Transverse colon (tissue), 4 donors: ENCODE results near the gene GABPB2. TPM values are rescaled to one million over a fixed set of nuclear protein-coding genes. Genes with fewer than 3 reads are reported as not detected.

Experiments used
- DNase-seq: peaks from one replicate; pipeline ENCODE4 v3.0.0-alpha.2; 2019
- H3K27ac ChIP-seq, 4 donors: fragments of 200-600 bp; sonication (generic); 2 replicates each; pipeline ENCODE4 v1.5.1; 2016 to 2018; ENCODE audit warnings: inconsistent platforms in 4 of 4
- H3K27me3 ChIP-seq: fragments of 200-600 bp; sonication (generic); 2 replicates; pipeline ENCODE4 v1.5.1; 2017; ENCODE audit warnings: inconsistent platforms
- H3K36me3 ChIP-seq, 4 donors: fragments of 200-600 bp; sonication (generic); 2 replicates each; pipeline ENCODE4 v1.5.1; 2017 to 2019; ENCODE audit warnings: inconsistent platforms in 4 of 4
- H3K4me1 ChIP-seq, 4 donors: fragments of 200-600 bp; sonication (generic); 2 replicates each; pipeline ENCODE4 v1.5.1; 2017 to 2020; ENCODE audit warnings: inconsistent platforms in 4 of 4
- H3K4me3 ChIP-seq, 4 donors: fragments of 200-600 bp; sonication (generic); 1 replicate in 1 of 4; 2 replicates in 3 of 4; pipeline versions ENCODE4 v1.5.1 to v1.6.1; 2017 to 2019; ENCODE audit warnings: inconsistent platforms in 4 of 4
- H3K9me3 ChIP-seq, 2 donors: fragments of 200-600 bp; sonication (generic); 2 replicates each; pipeline ENCODE4 v1.5.1; 2017 to 2019; ENCODE audit warnings: inconsistent platforms in 2 of 2
- EP300 ChIP-seq: sonication (generic); formaldehyde crosslinking; IDR thresholded peaks from one replicate; pipeline ENCODE4 v1.6.1; 2017; ENCODE audit warnings: antibody characterized with exemption, low read depth
- POLR2A ChIP-seq: fragments of 450-650 bp; IDR thresholded peaks from one replicate; pipeline ENCODE4 v1.6.1; 2016; ENCODE audit warnings: antibody characterized with exemption, mild to moderate bottlenecking, moderate library complexity
- POLR2AphosphoS5 ChIP-seq, 3 donors: sonication (generic); formaldehyde crosslinking; IDR thresholded peaks; one replicate each; pipeline ENCODE4 v1.6.1; 2016; ENCODE audit warnings: antibody characterized with exemption in 3 of 3
- WGBS, 2 donors: methylation state at CpG; one replicate each; pipeline ENCODE4 v1.1.5; 2018; ENCODE audit warnings: low coverage in 1 of 2; 5-methylcytosine and 5-hydroxymethylcytosine counted together
- in situ Hi-C, 4 donors: fragments of 200-750 bp; cut with MboI; loops; one replicate each; pipeline versions ENCODE4 v1.15.0 to v1.15.1; 2017; ENCODE audit warnings: low sequenced_read_pairs in 3 of 4, low pct_ligation_motif_present in 1 of 4, low pct_unique_long_range_greater_than_20kb in 1 of 4
- intact Hi-C: fragments of 100-400 bp; cut with DNase I; formaldehyde crosslinking; loops from one replicate; pipeline ENCODE4 v1.15.1; 2023; ENCODE audit warnings: low total_unique reads
- total RNA-seq, 4 donors: library from RNA; depleted of rRNA; stranded (reverse); fragments of >200 nt; gene quantifications; one replicate each; pipeline ENCODE4 v1.1.0, GENCODE V29; 2016
- TF ChIP-seq, protein P1 (sequence below), 5 experiments: fragments of 200-600 bp in 3 of 5; fragments of 450-650 bp in 2 of 5; sonication (generic) in 3 of 5; IDR thresholded peaks; 1 replicate in 2 of 5; 2 replicates in 3 of 5; pipeline ENCODE4 v1.5.1; 2016 to 2017; ENCODE audit warnings: antibody characterized with exemption in 5 of 5, inconsistent platforms in 3 of 5, mild to moderate bottlenecking in 2 of 5, moderate library complexity in 1 of 5

GABPB2 gene
- total RNA-seq, 4 donors from 2014 or later: 9.6 to 19.8 (median 10.2) TPM

DNA sequence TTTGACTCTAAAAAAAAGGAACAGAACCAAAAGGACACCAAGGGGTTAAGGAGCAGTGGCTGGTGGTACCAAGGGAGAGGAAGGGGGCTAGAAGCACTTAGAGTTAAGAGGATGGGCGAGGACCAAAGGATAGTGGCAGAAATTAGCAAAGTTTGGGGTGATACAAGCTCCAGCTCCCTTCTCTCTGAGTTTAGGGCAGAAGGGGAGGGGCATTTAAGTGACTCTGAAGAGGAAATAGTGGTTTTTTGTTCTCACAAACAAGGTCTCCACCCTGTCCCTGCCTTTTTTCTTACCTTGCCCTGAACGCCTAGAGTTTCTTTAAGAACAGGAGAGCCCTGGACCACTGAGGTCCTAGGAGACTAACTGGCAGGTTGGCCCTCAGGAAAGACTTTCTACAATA is 14.4 kb upstream of the GABPB2 start:
- Histone ChIP-seq H3K4me1 (peaks cover 29 to 54% (median 38%) of the 10 kb centered on the region in 4 donors), H3K27me3 (no peaks in the 10 kb centered on the region), H3K36me3 (peaks cover 0 to 31% (median 14%) of the 10 kb centered on the region in 4 donors), H3K4me3 (peak overlapping the region in 1 of 4 donors; percentile 92), H3K27ac (peak overlapping the region; percentile 94 to 96 (median 96)), H3K9me3 (no peaks in the 10 kb centered on the region)
- intact Hi-C loops (no loop called here), in situ Hi-C loops (no loop called here)
- DNase-seq: no peak
- WGBS, 2 donors: 33 to 39% methylated on average over 2 of the region's 2 CpGs
- no peak for TF ChIP-seq POLR2A
- TF ChIP-seq POLR2AphosphoS5 (IDR thresholded peaks at IDR 0.05): no peak
- TF ChIP-seq EP300: no peak

DNA sequence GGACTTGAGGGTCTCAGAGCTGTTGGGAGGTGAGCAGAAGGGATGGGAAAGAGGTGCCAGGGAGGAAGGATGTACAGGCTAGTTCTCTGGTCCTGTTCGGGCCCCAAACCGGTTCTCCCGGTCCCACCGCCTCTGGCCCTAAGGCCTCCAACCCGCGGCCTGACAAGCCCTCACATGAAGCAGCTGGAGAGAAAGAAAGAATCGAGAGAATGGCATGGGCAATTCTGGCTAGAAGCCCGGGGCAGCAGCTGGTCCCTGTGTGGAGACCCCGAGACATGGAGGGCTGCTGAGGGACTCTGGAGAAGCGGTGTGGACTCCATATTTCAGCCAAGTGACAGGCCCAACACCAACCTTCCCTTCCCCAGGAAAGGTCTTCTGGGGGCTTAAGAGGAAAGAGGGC is 11.9 kb upstream of the GABPB2 start:
- no peaks in the 10 kb centered on the region for H3K27me3 ChIP-seq
- intact Hi-C loops: no loop called here
- peaks cover 0 to 18% (median 7%) of the 10 kb centered on the region in 4 donors for H3K36me3 ChIP-seq
- in situ Hi-C loops: no loop called here
- DNase-seq: peak; percentile 67
- H3K4me3 ChIP-seq: peak overlapping the region; percentile 66 to 92 (median 84)
- TF ChIP-seq, protein P1, sequence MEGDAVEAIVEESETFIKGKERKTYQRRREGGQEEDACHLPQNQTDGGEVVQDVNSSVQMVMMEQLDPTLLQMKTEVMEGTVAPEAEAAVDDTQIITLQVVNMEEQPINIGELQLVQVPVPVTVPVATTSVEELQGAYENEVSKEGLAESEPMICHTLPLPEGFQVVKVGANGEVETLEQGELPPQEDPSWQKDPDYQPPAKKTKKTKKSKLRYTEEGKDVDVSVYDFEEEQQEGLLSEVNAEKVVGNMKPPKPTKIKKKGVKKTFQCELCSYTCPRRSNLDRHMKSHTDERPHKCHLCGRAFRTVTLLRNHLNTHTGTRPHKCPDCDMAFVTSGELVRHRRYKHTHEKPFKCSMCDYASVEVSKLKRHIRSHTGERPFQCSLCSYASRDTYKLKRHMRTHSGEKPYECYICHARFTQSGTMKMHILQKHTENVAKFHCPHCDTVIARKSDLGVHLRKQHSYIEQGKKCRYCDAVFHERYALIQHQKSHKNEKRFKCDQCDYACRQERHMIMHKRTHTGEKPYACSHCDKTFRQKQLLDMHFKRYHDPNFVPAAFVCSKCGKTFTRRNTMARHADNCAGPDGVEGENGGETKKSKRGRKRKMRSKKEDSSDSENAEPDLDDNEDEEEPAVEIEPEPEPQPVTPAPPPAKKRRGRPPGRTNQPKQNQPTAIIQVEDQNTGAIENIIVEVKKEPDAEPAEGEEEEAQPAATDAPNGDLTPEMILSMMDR (IDR thresholded peaks at IDR 0.05): no peak
- TF ChIP-seq EP300 (no peak), POLR2AphosphoS5 (IDR thresholded peaks at IDR 0.05) (no peak), POLR2A (no peak)
- H3K27ac ChIP-seq: peak overlapping the region; percentile 94 to 96 (median 96)
- peaks cover 29 to 50% (median 38%) of the 10 kb centered on the region in 4 donors for H3K4me1 ChIP-seq
- WGBS, 2 donors: 0% methylated on average over 10 of the region's 10 CpGs; no CpG with 5 or more reads in 1 of the 2 donors
- no peaks in the 10 kb centered on the region for H3K9me3 ChIP-seq

DNA sequence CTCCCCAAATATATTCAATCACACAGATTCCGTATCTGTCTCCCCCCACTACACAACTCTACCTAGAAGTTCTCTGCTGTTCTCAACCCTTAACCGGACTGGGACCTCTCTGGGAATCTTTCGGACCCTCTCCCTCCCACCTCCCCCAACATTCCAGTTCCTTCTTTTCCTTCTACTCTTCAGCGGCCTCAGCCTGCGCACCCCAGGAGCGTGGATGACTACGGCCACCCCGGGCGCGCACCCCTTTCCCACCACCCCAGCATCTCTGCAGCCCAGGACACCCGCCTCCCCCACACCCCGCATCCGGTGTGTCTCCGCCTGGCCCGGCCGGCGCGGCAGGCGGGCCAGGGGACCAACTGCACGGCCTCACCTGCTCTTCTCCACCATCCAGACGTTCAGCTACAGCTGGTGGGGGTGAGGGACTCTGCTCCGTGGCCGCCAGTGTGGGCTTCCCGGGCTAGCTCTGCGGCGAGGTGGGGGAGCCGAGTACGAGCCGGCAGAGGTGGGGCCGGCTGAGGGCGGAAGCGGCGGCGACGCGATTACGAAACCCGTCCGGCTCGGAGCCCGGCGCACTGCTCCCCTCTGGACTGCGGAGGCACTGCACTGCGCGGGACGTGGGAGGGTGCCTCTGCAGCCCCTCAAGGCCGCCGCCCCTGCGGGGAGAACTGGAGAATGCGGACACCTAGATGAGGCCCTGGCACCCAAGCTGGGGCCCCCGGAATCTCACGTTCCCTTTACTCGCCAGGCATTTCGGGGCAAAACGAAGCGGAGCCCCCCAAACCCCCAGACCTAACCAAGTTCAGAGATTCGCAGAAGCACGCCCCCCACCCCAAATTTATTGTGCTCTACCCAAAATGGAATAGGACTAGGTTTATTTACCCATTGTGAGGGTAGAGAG is 11.2 kb upstream of the GABPB2 start, which contains the start of gene CDC42SE1:
Gene CDC42SE1, minus strand, starts transcription at position 514 of the 898 bp plus-strand sequence. CDS start 3,892 bp downstream, outside the sequence.
- no peaks in the 10 kb centered on the region for H3K27me3 ChIP-seq
- no peaks in the 10 kb centered on the region for H3K9me3 ChIP-seq
- peaks cover 29 to 50% (median 38%) of the 10 kb centered on the region in 4 donors for H3K4me1 ChIP-seq
- 0% methylated on average over 3 to 51 of the region's 58 CpGs for WGBS, 2 donors
- no peak for TF ChIP-seq EP300
- peak; percentile 93 to 98 (median 96) for TF ChIP-seq POLR2AphosphoS5 (IDR thresholded peaks at IDR 0.05)
- TF ChIP-seq, protein P1 (IDR thresholded peaks at IDR 0.05): peak; percentile 89 to 98 (median 94)
- peak; percentile 95 for TF ChIP-seq POLR2A
- in situ Hi-C loops: no loop called here
- H3K4me3 ChIP-seq: peak within 1 kb of the TSS; percentile 66 to 92 (median 84)
- peaks cover 0 to 11% (median 4%) of the 10 kb centered on the region in 4 donors for H3K36me3 ChIP-seq
- H3K27ac ChIP-seq: peak within 1 kb of the TSS; percentile 94 to 96 (median 96)
- intact Hi-C loops: no loop called here
- peak; percentile 86 for DNase-seq

DNA sequence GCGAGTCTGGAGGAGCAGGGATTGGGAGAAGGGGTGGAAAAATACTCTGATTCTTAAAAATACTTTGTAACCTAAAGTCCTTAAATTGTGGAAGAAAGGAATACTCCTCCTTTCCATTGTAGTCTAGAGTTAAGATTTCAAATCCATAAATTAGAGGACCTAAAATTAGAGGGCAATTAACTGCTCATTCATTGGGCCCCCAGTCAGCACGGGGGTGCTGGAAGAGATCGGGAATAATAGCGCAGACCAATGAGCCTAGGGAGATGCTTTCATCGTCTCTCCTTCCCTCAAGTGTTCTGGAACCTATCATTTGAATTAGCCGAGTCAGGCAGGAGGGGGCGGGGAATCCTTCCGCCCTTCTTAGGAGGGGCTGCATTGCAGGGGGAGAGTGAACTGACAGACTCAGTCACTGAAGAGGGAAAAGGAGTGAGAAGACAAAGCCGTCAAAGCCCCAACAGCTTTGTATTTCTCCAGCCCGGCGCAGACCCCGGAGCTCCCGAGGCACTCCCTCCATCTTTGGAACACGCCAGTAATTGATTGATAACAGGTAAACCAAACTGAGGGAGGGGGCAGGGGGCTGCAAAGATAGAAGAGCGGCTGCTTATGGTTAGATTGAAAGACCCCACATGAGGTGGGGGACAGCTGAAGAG is 10.4 kb upstream of the GABPB2 start, which contains the start of gene MLLT11:
Gene MLLT11, plus strand, starts transcription at position 391 of the 650 bp plus-strand sequence. CDS start 6,828 bp downstream, outside the sequence.
- in situ Hi-C loops: no loop called here
- Histone ChIP-seq H3K36me3 (peaks cover 0 to 6% (median under 1%) of the 10 kb centered on the region in 4 donors), H3K9me3 (no peaks in the 10 kb centered on the region), H3K27me3 (no peaks in the 10 kb centered on the region), H3K4me1 (peaks cover 27 to 47% (median 37%) of the 10 kb centered on the region in 4 donors), H3K4me3 (peak within 1 kb of the TSS; percentile 66 to 92 (median 84)), H3K27ac (peak within 1 kb of the TSS; percentile 94 to 96 (median 96))
- WGBS, 2 donors: 0 to 3% methylated on average over 8 to 15 of the region's 15 CpGs
- intact Hi-C loops: no loop called here
- TF ChIP-seq EP300 (no peak), POLR2AphosphoS5 (IDR thresholded peaks at IDR 0.05) (peak; percentile 59 to 86 (median 69)), POLR2A (no peak)
- TF ChIP-seq, protein P1 (IDR thresholded peaks at IDR 0.05): no peak
- DNase-seq: peak; percentile 35
